BE2C (cell line): ENCODE measurements around the gene GRAMD1C.

Source experiments
- DNase-seq: peaks from one replicate; pipeline ENCODE4 v3.0.0-alpha.2; 2020
- H3K27me3 ChIP-seq: fragments of 250-450 bp; sonication (Bioruptor Pico); 2 replicates; pipeline ENCODE4 v1.5.1; 2020; ENCODE audit warnings: mild to moderate bottlenecking
- H3K36me3 ChIP-seq: fragments of 250-450 bp; sonication (Bioruptor Pico); 2 replicates; pipeline ENCODE4 v1.5.1; 2020; ENCODE audit warnings: mild to moderate bottlenecking
- H3K4me1 ChIP-seq: fragments of 250-450 bp; sonication (Bioruptor Pico); 2 replicates; pipeline ENCODE4 v1.5.1; 2020
- H3K4me3 ChIP-seq: 2 replicates; pipeline ENCODE4 v1.5.1; 2011; ENCODE audit warnings: low read depth, low read length
- H3K9me3 ChIP-seq: fragments of 250-450 bp; sonication (Bioruptor Pico); 2 replicates; pipeline ENCODE4 v1.5.1; 2020
- TF ChIP-seq, protein P1 (sequence below): IDR thresholded peaks from 2 replicates; pipeline ENCODE4 v1.5.1; 2012; ENCODE audit warnings: mild to moderate bottlenecking, low read depth, low read length

Gene GRAMD1C

DNA sequence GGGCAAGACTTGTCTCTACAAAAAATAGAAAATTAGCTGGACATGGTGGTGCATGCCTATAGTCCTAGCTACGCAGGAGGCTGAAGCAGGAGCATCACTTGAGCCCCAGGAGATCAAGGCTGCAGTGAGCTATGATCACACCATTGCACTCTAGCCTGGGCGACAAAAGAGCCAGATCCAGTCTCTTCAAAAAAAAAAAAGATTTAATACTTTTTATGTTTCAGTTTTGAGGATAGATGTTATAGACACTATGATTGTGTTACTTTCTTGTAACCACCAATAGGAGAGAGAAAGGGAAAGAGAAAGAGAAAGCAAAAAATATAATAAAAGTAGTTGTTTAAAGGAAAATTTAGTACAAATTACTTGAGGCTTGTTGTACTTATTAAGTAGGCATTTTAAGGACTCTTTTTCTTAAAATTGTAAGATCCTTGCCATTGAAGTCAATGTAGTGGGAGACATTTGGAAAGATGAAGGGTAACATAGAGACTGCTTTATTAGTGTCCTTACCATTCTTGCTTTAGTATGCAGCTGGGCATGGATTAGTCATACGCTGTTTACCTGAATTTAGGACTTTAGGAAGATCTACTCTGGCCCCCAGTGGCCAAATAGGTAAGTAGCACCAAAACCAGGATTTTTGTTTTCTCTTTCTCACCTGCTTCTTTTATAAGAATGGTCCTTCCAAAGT, 74.1 kb downstream of the GRAMD1C start:
- Histone ChIP-seq H3K36me3 (no peaks in the 10 kb centered on the region), H3K27me3 (peaks cover 31% of the 10 kb centered on the region), H3K4me3 (no peak overlapping the region), H3K9me3 (no peaks in the 10 kb centered on the region), H3K4me1 (no peaks in the 10 kb centered on the region)
- peak; percentile 18 for DNase-seq
- TF ChIP-seq, protein P1, sequence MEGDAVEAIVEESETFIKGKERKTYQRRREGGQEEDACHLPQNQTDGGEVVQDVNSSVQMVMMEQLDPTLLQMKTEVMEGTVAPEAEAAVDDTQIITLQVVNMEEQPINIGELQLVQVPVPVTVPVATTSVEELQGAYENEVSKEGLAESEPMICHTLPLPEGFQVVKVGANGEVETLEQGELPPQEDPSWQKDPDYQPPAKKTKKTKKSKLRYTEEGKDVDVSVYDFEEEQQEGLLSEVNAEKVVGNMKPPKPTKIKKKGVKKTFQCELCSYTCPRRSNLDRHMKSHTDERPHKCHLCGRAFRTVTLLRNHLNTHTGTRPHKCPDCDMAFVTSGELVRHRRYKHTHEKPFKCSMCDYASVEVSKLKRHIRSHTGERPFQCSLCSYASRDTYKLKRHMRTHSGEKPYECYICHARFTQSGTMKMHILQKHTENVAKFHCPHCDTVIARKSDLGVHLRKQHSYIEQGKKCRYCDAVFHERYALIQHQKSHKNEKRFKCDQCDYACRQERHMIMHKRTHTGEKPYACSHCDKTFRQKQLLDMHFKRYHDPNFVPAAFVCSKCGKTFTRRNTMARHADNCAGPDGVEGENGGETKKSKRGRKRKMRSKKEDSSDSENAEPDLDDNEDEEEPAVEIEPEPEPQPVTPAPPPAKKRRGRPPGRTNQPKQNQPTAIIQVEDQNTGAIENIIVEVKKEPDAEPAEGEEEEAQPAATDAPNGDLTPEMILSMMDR: peak; percentile 71

DNA sequence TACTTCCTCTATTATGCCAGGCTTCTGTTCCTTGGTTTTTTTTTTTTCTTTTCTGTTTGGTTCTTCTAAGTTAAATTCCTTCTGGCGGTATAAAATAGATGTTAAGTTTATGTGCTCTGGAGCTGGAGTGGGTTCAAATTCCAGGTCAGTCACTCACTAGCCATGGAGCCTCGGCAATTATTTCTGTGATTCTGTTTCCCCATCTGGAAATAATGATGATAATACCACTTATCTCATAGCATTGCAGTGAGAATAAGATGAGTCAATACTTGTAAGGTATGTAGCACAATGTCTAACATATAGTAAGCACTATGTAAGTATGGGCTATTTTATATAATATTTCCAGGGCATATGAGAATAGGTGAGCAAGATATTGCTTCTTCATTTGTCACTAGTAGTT, 76.1 kb downstream of the GRAMD1C start:
- H3K36me3 ChIP-seq: no peaks in the 10 kb centered on the region
- DNase-seq: no peak

GRCh38 chr3:113927556-113927955, 89.0 kb downstream of the GRAMD1C start:
- no peak for DNase-seq
- Histone ChIP-seq H3K27me3 (peaks cover 18% of the 10 kb centered on the region), H3K9me3 (no peaks in the 10 kb centered on the region; the same call in none of the 2 replicates), H3K36me3 (no peaks in the 10 kb centered on the region), H3K4me1 (no peaks in the 10 kb centered on the region), H3K4me3 (no peak overlapping the region)
- TF ChIP-seq, protein P1: no peak

More for the DNA sequence above, 76.1 kb downstream of the GRAMD1C start:
- TF ChIP-seq, protein P1: no peak
- Histone ChIP-seq H3K9me3 (no peaks in the 10 kb centered on the region), H3K4me3 (no peak overlapping the region), H3K27me3 (peaks cover 22% of the 10 kb centered on the region), H3K4me1 (no peaks in the 10 kb centered on the region)

DNA sequence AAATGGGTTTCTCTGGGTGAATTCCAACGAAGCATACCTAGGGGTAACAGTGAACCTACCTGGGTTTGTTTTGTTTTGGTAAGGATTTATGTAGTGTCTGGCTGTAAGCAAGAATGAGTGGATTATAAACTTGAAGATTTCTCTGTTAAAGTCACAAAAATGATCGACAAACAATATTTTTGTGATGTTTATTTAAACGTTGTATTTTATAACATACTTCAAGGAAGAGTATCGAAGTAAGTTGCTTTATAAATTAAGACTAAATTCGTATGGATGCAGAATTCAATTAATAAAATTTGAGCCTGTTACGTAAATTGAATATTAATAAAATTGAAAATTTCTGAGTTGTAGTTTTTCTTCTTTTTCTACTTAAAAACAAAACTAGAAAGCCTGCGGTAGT, 108.2 kb downstream of the GRAMD1C start:
- Histone ChIP-seq H3K4me1 (no peaks in the 10 kb centered on the region), H3K9me3 (no peaks in the 10 kb centered on the region), H3K4me3 (no peak overlapping the region), H3K27me3 (peaks cover 91% of the 10 kb centered on the region), H3K36me3 (no peaks in the 10 kb centered on the region)
- DNase-seq: no peak
- TF ChIP-seq, protein P1: no peak

- Histone ChIP-seq H3K27me3 (peaks cover 95% of the 10 kb centered on the region), H3K36me3 (no peaks in the 10 kb centered on the region), H3K9me3 (no peaks in the 10 kb centered on the region), H3K4me1 (no peaks in the 10 kb centered on the region), H3K4me3 (peak within 1 kb of the TSS; percentile 32)
- TF ChIP-seq, protein P1: no peak
- peak; percentile 37 for DNase-seq
Observed at GRCh38 chr3:113947372-113948014, 108.9 kb downstream of the GRAMD1C start, which contains the start of gene ZDHHC23. Gene ZDHHC23, plus strand, starts transcription at chr3:113948013. Its CDS starts 790 bp downstream, at chr3:113948803.
